Loucy (cell line): Measurements from ENCODE around the gene GRB14.

ENCODE experiments used
- H2AFZ ChIP-seq: fragments of 200-600 bp; sonication (generic); 2 replicates; pipeline ENCODE4 v1.6.0; 2016; ENCODE audit warnings: antibody characterized with exemption, mild to moderate bottlenecking, low read length, moderate library complexity
- H3F3A ChIP-seq: fragments of 200-600 bp; 2 replicates; pipeline ENCODE4 v1.6.0; 2016; ENCODE audit warnings: antibody characterized with exemption, low read depth, mild to moderate bottlenecking
- H3K27me3 ChIP-seq: fragments of 200-600 bp; sonication (generic); 2 replicates; pipeline ENCODE4 v1.6.1; 2014; ENCODE audit warnings: low read length, mild to moderate bottlenecking; ENCODE audit not compliant: insufficient read depth, poor library complexity, severe bottlenecking
- H3K36me3 ChIP-seq: fragments of 200-600 bp; sonication (generic); 2 replicates; pipeline ENCODE4 v1.6.1; 2016; ENCODE audit warnings: low read length; ENCODE audit not compliant: insufficient read depth
- H3K4me1 ChIP-seq: fragments of 200-600 bp; sonication (generic); 2 replicates; pipeline ENCODE4 v1.5.1; 2014; ENCODE audit warnings: low read length, mild to moderate bottlenecking; ENCODE audit not compliant: insufficient read depth, poor library complexity, severe bottlenecking
- H3K4me2 ChIP-seq: fragments of 200-600 bp; sonication (generic); 2 replicates; pipeline ENCODE4 v1.6.0; 2014; ENCODE audit warnings: antibody characterized with exemption, low read length, low read depth, mild to moderate bottlenecking; ENCODE audit not compliant: poor library complexity, severe bottlenecking
- H3K4me3 ChIP-seq: fragments of 200-600 bp; sonication (generic); 2 replicates; pipeline ENCODE4 v1.5.1; 2014; ENCODE audit warnings: low read length, mild to moderate bottlenecking, mixed read lengths; ENCODE audit not compliant: poor library complexity, severe bottlenecking
- H3K79me2 ChIP-seq: fragments of 200-600 bp; sonication (generic); 2 replicates; pipeline ENCODE4 v1.6.1; 2014; ENCODE audit warnings: low read length; ENCODE audit not compliant: insufficient read depth
- H3K9ac ChIP-seq: fragments of 200-600 bp; sonication (generic); 2 replicates; pipeline ENCODE4 v1.6.0; 2014; ENCODE audit warnings: mild to moderate bottlenecking, low read depth, low read length, moderate library complexity; ENCODE audit not compliant: poor library complexity, severe bottlenecking
- H3K9me2 ChIP-seq: fragments of 200-600 bp; sonication (generic); replicated peaks from 2 replicates; pipeline ENCODE4 v1.6.1; 2016; ENCODE audit warnings: low read depth, low read length, mixed read lengths
- H3K9me3 ChIP-seq: fragments of 200-600 bp; sonication (generic); 2 replicates; pipeline ENCODE4 v1.6.1; 2014; ENCODE audit warnings: mild to moderate bottlenecking, antibody characterized with exemption, low read length, low read depth; ENCODE audit not compliant: insufficient read depth
- H4K20me1 ChIP-seq: fragments of 200-600 bp; sonication (generic); 2 replicates; pipeline ENCODE4 v1.6.0; 2014; ENCODE audit warnings: antibody characterized with exemption, low read length, mild to moderate bottlenecking; ENCODE audit not compliant: insufficient read depth, poor library complexity, severe bottlenecking
- EZH2phosphoT487 ChIP-seq: fragments of 200-600 bp; IDR thresholded peaks from 2 replicates; pipeline ENCODE4 v1.6.1; 2018; ENCODE audit warnings: antibody characterized with exemption, mild to moderate bottlenecking, moderate library complexity, borderline replicate concordance
- TF ChIP-seq, protein P1 (sequence below): fragments of 200-600 bp; sonication (generic); conservative IDR thresholded peaks from 2 replicates; pipeline ENCODE4 v1.5.1; 2014; ENCODE audit warnings: mild to moderate bottlenecking, antibody characterized with exemption, low read length

Gene GRB14

DNA sequence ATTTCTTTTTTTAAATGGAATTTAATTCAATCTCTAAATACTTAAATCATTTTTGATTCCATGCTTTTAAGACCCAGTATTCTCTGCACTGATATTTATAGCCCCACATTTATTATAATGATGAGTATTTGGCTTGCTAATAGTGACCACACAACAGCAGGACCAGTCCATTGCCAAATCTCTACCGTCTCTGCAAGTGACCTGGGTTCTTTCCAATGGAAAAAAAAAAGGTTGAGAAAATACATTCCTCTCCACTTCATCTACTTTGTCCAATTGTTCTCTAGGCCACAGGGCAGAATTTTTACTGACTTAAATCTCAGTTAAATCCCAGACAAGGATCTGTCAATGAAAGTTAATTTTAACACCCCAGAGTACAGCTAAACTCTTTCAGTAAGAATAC is 20.5 kb downstream of the GRB14 start:
- H3F3A ChIP-seq = no peaks in the 10 kb centered on the region
- no peaks in the 10 kb centered on the region for H3K36me3 ChIP-seq
- no peak overlapping the region for H2AFZ ChIP-seq
- no peak overlapping the region for H3K9ac ChIP-seq
- TF ChIP-seq, protein P1, sequence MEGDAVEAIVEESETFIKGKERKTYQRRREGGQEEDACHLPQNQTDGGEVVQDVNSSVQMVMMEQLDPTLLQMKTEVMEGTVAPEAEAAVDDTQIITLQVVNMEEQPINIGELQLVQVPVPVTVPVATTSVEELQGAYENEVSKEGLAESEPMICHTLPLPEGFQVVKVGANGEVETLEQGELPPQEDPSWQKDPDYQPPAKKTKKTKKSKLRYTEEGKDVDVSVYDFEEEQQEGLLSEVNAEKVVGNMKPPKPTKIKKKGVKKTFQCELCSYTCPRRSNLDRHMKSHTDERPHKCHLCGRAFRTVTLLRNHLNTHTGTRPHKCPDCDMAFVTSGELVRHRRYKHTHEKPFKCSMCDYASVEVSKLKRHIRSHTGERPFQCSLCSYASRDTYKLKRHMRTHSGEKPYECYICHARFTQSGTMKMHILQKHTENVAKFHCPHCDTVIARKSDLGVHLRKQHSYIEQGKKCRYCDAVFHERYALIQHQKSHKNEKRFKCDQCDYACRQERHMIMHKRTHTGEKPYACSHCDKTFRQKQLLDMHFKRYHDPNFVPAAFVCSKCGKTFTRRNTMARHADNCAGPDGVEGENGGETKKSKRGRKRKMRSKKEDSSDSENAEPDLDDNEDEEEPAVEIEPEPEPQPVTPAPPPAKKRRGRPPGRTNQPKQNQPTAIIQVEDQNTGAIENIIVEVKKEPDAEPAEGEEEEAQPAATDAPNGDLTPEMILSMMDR = no peak
- no peak for TF ChIP-seq EZH2phosphoT487
- H3K9me3 ChIP-seq = no peaks in the 10 kb centered on the region
- H3K4me2 ChIP-seq = no peak overlapping the region
- H3K79me2 ChIP-seq = no peaks in the 10 kb centered on the region
- no peaks in the 10 kb centered on the region for H3K27me3 ChIP-seq
- H3K4me1 ChIP-seq = no peaks in the 10 kb centered on the region
- H3K9me2 ChIP-seq = no peaks in the 10 kb centered on the region
- no peaks in the 10 kb centered on the region for H4K20me1 ChIP-seq
- H3K4me3 ChIP-seq = no peak overlapping the region

DNA sequence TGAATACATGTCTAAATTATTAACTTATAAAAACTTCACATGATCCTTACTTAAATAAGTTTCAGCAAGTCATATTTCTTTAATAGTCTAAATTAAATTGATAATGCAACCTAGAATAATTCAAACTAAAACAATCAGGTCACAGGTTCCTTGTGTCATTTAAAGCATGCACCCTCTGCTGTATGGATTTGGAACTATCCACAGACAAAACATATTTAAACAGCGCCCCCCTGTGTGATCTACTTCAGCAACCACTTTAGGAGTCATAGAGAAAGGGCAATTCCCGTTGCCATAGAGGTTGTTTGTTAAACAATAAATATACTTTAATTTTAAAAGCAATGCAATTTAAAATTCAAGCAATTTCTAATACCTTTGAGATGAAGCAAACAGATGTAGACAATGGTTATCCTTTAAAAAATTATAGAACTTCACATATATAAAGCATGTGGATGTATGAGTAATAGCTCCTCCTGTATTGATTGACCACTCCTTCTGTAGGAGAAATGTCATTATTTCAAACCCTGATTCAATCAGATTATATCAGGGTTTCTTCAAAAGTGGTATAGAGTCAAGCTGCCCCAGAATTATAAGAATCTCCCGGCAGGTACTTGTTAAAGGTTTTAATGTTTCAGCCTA is 21.2 kb downstream of the GRB14 start:
- no peaks in the 10 kb centered on the region for H3K4me1 ChIP-seq
- H3K9ac ChIP-seq = no peak overlapping the region
- no peaks in the 10 kb centered on the region for H3K9me2 ChIP-seq
- TF ChIP-seq, protein P1 = peak; percentile 100
- no peak for TF ChIP-seq EZH2phosphoT487
- H2AFZ ChIP-seq = peak overlapping the region; percentile 40; the same call in 1 of the 2 replicates
- no peaks in the 10 kb centered on the region for H3F3A ChIP-seq
- H3K9me3 ChIP-seq = no peaks in the 10 kb centered on the region
- no peaks in the 10 kb centered on the region for H3K27me3 ChIP-seq
- H3K4me3 ChIP-seq = no peak overlapping the region
- H3K79me2 ChIP-seq = no peaks in the 10 kb centered on the region
- H4K20me1 ChIP-seq = no peaks in the 10 kb centered on the region
- H3K4me2 ChIP-seq = no peak overlapping the region
- no peaks in the 10 kb centered on the region for H3K36me3 ChIP-seq

GRCh38 chr2:164597983-164598382 is 23.3 kb downstream of the GRB14 start:
- Histone ChIP-seq H3K4me2 (no peak overlapping the region), H3K9me2 (no peaks in the 10 kb centered on the region), H3K79me2 (no peaks in the 10 kb centered on the region), H2AFZ (peak overlapping the region; percentile 9; the same call in 1 of the 2 replicates), H3K4me3 (no peak overlapping the region), H3K36me3 (no peaks in the 10 kb centered on the region), H3K4me1 (peaks cover 2% of the 10 kb centered on the region), H3K27me3 (no peaks in the 10 kb centered on the region), H3K9ac (no peak overlapping the region), H3K9me3 (no peaks in the 10 kb centered on the region), H4K20me1 (no peaks in the 10 kb centered on the region), H3F3A (no peaks in the 10 kb centered on the region)
- TF ChIP-seq, protein P1 = no peak
- no peak for TF ChIP-seq EZH2phosphoT487
